Neural crest cell (in vitro differentiated cells): Measurements from ENCODE around the gene CCDC87. TPM values are rescaled to one million over a fixed set of nuclear protein-coding genes. Genes with fewer than 3 reads are reported as not detected.

ENCODE experiments used
- DNase-seq: peaks from one replicate; pipeline ENCODE4 v3.0.0; 2021; ENCODE audit warnings: low read depth, mixed read lengths, low spot score
- H3K27ac Mint-ChIP-seq: one replicate; pipeline ENCODE4 v1.8.0; 2021; ENCODE audit warnings: mild to moderate bottlenecking, mixed read lengths; ENCODE audit not compliant: unreplicated experiment
- H3K27me3 Mint-ChIP-seq: 2 replicates; pipeline ENCODE4 v1.8.0; 2021; ENCODE audit warnings: low read depth, mild to moderate bottlenecking, mixed read lengths
- H3K36me3 Mint-ChIP-seq: 2 replicates; pipeline ENCODE4 v1.8.0; 2021; ENCODE audit warnings: low read depth, mild to moderate bottlenecking, mixed read lengths
- H3K4me1 Mint-ChIP-seq: 2 replicates; pipeline ENCODE4 v1.8.0; 2021; ENCODE audit warnings: mixed read lengths
- H3K4me3 Mint-ChIP-seq: one replicate; pipeline ENCODE4 v1.8.0; 2021; ENCODE audit warnings: mild to moderate bottlenecking, mixed read lengths
- H3K9me3 Mint-ChIP-seq: 2 replicates; pipeline ENCODE4 v1.8.0; 2021; ENCODE audit warnings: mixed read lengths
- CTCF ChIP-seq: fragments of 200-600 bp; sonication (generic); conservative IDR thresholded peaks from 2 replicates; pipeline ENCODE4 v1.5.0; 2021; ENCODE audit warnings: antibody characterized with exemption, mild to moderate bottlenecking
- total RNA-seq: library from RNA; stranded (reverse); gene quantifications from 2 replicates; pipeline ENCODE4 v1.2.1, GENCODE V29; 2021

CCDC87 gene
- total RNA-seq, 1 donor from 2014 or later = 0.93 TPM

GRCh38 chr11:66555416-66555815, 37.4 kb downstream of the CCDC87 start:
- Mint-ChIP-seq H3K9me3 (no peaks in the 10 kb centered on the region), H3K4me1 (no peaks in the 10 kb centered on the region), H3K27ac (no peak overlapping the region), H3K4me3 (no peak overlapping the region), H3K36me3 (no peaks in the 10 kb centered on the region), H3K27me3 (no peaks in the 10 kb centered on the region)
- DNase-seq = no peak
- no peak for TF ChIP-seq CTCF

DNA sequence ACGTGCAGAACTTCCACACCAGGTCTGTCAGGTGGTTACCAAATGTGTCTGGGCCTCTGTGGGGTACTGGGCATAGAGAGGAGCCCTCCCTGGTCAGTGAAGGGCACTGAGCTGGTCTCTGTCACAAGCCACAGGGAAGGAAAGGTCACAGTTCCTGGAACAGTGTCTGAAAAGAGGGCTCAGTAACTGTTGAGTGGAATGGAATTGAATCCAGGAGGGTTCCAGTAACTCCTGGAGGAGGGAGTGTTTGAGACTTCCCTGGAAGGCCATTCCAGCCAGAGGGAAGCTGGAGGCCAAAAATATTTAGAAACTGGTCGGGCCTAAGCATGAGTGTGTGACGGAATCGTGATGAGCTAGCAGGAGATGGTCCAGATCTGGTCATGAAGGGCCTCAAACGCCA, 38.3 kb downstream of the CCDC87 start:
- H3K36me3 Mint-ChIP-seq = no peaks in the 10 kb centered on the region
- no peaks in the 10 kb centered on the region for H3K9me3 Mint-ChIP-seq
- no peak for TF ChIP-seq CTCF
- no peaks in the 10 kb centered on the region for H3K27me3 Mint-ChIP-seq
- H3K4me3 Mint-ChIP-seq = no peak overlapping the region
- DNase-seq = no peak
- H3K4me1 Mint-ChIP-seq = no peaks in the 10 kb centered on the region
- no peak overlapping the region for H3K27ac Mint-ChIP-seq

- peaks cover 10% of the 10 kb centered on the region for H3K4me1 Mint-ChIP-seq
- no peak overlapping the region for H3K4me3 Mint-ChIP-seq
- DNase-seq = no peak
- H3K9me3 Mint-ChIP-seq = no peaks in the 10 kb centered on the region
- no peak for TF ChIP-seq CTCF
- peaks cover 20% of the 10 kb centered on the region for H3K27me3 Mint-ChIP-seq
- no peaks in the 10 kb centered on the region for H3K36me3 Mint-ChIP-seq
- H3K27ac Mint-ChIP-seq = no peak overlapping the region
Observed at GRCh38 chr11:66550887-66551286, 42.0 kb downstream of the CCDC87 start.

DNA sequence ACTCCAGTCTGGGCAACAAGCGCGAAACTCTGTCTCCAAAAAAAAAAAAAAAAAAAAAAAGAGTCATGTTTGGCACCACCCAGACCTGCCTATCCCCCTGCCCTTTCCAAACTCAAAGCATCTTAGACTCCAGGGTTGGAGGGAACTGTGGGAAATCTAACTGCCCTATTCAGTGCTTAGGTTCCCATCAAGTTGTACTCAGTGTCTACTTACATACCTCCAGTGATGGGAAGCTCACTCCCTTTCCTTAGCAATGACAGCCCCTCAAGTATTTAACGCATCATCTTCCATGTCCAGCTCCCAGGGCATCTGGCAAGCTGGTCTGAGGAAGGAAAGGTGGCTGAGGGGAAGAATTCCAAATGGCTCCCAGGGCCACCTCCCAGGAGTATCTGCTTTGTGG, 43.2 kb downstream of the CCDC87 start:
- no peaks in the 10 kb centered on the region for H3K9me3 Mint-ChIP-seq
- TF ChIP-seq CTCF = no peak
- H3K4me3 Mint-ChIP-seq = peak overlapping the region; percentile 19
- H3K27me3 Mint-ChIP-seq = peaks cover 20% of the 10 kb centered on the region
- H3K27ac Mint-ChIP-seq = no peak overlapping the region
- H3K36me3 Mint-ChIP-seq = no peaks in the 10 kb centered on the region
- no peak for DNase-seq
- peaks cover 15% of the 10 kb centered on the region for H3K4me1 Mint-ChIP-seq

- H3K36me3 Mint-ChIP-seq = no peaks in the 10 kb centered on the region
- H3K9me3 Mint-ChIP-seq = no peaks in the 10 kb centered on the region
- no peak for TF ChIP-seq CTCF
- H3K4me3 Mint-ChIP-seq = peak overlapping the region; percentile 56
- H3K4me1 Mint-ChIP-seq = peaks cover 20% of the 10 kb centered on the region
- H3K27ac Mint-ChIP-seq = peak overlapping the region; percentile 6
- no peak for DNase-seq
- peaks cover 20% of the 10 kb centered on the region for H3K27me3 Mint-ChIP-seq
Observed at GRCh38 chr11:66548774-66549630, 43.9 kb downstream of the CCDC87 start.
